Fibroblast of villous mesenchyme (primary cell): ENCODE measurements around the gene TREX2. TPM values are rescaled to one million over a fixed set of nuclear protein-coding genes. Genes with fewer than 3 reads are reported as not detected.
A peak's percentile ranks its signal among the peaks of the same experiment; 100 is the strongest.

ENCODE experiments used
- DNase-seq: peaks from one replicate; pipeline ENCODE4 v3.0.0-alpha.2; 2010; ENCODE audit warnings: low read depth
- H3K4me3 ChIP-seq: 2 replicates; pipeline ENCODE4 v1.5.1; 2011; ENCODE audit warnings: low read depth, mild to moderate bottlenecking, low read length
- CTCF ChIP-seq: IDR thresholded peaks from 2 replicates; pipeline ENCODE4 v1.5.1; 2012; ENCODE audit warnings: low read depth, mild to moderate bottlenecking, low read length; ENCODE audit not compliant: insufficient read depth
- total RNA-seq: library from RNA; depleted of rRNA; stranded (reverse); fragments of >200 nt; gene quantifications from 2 replicates; pipeline ENCODE4 v1.2.3, GENCODE V29; 2012

The TREX2 gene
- total RNA-seq, 1 donor = 3.0 TPM

- no peak overlapping the region for H3K4me3 ChIP-seq
- no peak for DNase-seq
- no peak for TF ChIP-seq CTCF
These were observed 17.7 kb upstream of the TREX2 start for GRCh38 chrX:153463556-153463955.

GRCh38 chrX:153463031-153463430 is 17.2 kb upstream of the TREX2 start:
- TF ChIP-seq CTCF = no peak
- DNase-seq = no peak
- no peak overlapping the region for H3K4me3 ChIP-seq

GRCh38 chrX:153462291-153462690 is 16.4 kb upstream of the TREX2 start:
- no peak overlapping the region for H3K4me3 ChIP-seq
- TF ChIP-seq CTCF = no peak
- no peak for DNase-seq

GRCh38 chrX:153460826-153461225 is 15.0 kb upstream of the TREX2 start:
- no peak overlapping the region for H3K4me3 ChIP-seq
- peak; percentile 58 for TF ChIP-seq CTCF
- DNase-seq = peak; percentile 44

GRCh38 chrX:153459986-153460385 is 14.1 kb upstream of the TREX2 start:
- no peak for TF ChIP-seq CTCF
- no peak overlapping the region for H3K4me3 ChIP-seq
- peak; percentile 47 for DNase-seq

- no peak for DNase-seq
- no peak for TF ChIP-seq CTCF
- no peak overlapping the region for H3K4me3 ChIP-seq
These were observed 12.6 kb upstream of the TREX2 start for GRCh38 chrX:153458476-153458875.

GRCh38 chrX:153457827-153458466 is 12.1 kb upstream of the TREX2 start:
- TF ChIP-seq CTCF = no peak
- H3K4me3 ChIP-seq = no peak overlapping the region
- DNase-seq = no peak
